Cortex of kidney (tissue), 1 donor: ENCODE data around the gene PANK4.

Source experiments
- DNase-seq: peaks from one replicate; lab custom pipeline; 2025; lab: John Stamatoyannopoulos, UW

PANK4 gene

GRCh38 chr1:2497891-2498290, 28.5 kb downstream of the PANK4 start:
- DNase-seq = no peak

- DNase-seq = no peak
Observed at GRCh38 chr1:2496746-2497145, 29.6 kb downstream of the PANK4 start.

DNA sequence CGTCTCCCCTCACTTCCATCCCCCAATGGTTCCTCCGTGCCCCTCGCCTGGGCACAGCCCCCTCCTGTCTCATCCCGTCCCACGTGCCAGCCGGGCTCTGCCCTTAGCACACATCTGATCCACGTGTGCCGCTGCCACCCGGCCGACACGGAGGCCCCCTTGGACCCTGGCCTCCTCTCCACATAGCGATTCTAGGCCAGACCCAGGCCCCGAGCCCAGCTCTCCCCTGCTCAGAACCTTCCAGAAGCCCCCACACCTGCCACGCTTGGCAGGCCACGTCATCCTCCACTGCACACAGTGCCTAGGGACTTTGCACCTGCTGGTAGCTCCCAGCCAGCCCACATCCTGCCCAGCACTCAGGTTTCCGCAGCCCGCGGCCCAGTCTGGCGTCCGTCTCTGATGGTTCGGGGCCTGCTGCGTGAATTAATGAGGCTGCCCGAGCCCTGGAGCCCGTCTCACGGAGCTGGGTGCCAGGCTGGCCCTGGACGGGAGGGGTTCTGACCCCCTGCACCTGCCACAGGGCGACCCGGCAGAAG, 30.2 kb downstream of the PANK4 start:
- no peak for DNase-seq

DNA sequence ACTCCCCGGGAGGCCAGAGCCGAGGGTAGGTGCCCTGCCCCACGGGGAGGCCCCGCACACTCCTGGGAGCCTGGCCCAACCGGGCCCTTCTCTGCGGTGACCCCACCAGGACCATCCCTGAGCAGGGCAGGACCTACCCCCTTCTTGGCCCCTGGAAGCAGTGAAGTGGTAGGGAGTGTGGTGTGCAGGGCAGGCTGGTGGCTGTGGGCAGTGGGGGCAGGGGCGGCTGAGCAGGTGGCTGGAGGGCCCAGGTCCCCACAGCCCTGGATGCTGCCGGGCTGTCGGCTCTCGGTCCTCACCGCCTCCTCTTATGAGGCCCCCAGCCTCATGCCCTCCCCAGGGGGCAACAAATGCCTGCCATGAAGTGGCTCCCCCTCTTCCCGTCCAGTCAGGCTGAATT, 30.9 kb downstream of the PANK4 start:
- no peak for DNase-seq

- no peak for DNase-seq
Observed at GRCh38 chr1:2495026-2495425, 31.4 kb downstream of the PANK4 start.

- no peak for DNase-seq
Observed at GRCh38 chr1:2494323-2494693, 32.1 kb downstream of the PANK4 start.

DNA sequence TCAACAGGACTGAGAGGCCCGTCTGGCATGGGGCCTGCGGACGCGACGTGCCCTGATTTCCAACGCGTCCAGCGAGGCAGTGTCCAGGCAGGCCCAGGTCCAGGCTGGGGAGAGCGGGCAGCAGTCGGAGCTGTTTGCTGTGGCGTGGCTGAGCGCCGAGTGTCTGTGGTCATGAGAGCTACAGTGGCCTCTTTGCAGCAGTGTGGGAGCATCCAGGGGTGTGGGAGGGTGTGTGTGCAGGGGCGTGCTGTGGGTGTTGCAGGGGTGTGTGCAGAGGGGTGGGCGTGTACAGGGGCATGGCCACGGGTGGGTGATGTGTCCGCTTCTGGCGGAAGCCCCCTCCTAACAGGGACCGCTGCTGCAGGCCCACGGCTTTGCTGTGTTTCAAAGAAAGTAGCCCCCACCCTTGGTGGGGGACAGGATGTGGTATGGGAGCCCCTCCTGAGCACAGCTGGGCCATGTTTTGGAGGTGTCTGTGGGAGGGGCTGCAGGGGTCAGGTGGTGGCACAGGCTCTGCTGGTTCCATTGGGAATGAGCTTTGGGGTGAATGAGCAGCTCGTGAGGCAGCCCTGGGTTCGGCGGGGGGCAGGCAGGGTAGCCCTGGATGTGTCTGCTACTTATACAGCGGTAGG, 32.6 kb downstream of the PANK4 start:
- DNase-seq = no peak

- no peak for DNase-seq
Observed at GRCh38 chr1:2493218-2493617, 33.2 kb downstream of the PANK4 start.

DNA sequence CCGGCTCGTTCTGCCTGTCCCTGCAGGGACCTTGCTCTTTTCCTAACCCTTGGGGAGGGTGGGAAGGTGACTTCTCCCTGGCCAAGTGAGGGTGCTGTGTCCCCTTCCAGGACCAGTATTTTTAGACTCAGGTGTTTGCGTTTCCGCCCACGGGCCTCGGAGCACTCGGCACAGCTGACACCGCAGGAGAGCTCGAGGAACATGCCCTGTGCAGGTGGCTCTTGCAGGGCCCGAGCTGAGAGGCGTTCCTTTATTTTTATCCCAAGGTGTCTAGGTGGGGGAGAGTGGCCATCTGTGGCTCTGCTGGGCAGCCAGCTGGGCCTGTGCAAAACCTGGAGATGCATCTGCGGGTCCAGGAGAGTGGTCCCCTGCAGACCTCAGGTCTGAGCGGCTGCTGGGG, 34.3 kb downstream of the PANK4 start:
- DNase-seq = no peak

GRCh38 chr1:2489615-2490014, 36.8 kb downstream of the PANK4 start:
- DNase-seq = no peak

DNA sequence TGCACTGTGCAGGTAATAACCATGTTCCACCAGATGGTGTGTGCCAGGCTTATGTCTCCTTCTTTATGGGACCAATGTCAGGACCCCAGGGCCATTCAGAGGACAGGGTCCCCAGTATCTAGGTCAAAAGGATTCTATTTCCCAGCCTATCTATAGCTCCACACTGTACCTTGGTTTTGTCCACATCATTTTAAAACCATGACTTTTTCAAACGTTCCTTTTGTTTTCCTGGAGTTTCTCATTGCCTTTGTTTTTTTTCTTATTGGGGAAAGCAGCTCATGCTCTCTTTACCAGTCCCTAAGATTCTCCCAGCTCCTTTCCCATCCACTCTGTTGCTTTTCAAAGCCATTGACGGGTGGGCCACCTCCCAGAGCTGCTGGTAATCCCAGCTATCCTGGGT, 37.7 kb downstream of the PANK4 start:
- DNase-seq = no peak

- no peak for DNase-seq
Observed at GRCh38 chr1:2486558-2486957, 39.8 kb downstream of the PANK4 start.

DNA sequence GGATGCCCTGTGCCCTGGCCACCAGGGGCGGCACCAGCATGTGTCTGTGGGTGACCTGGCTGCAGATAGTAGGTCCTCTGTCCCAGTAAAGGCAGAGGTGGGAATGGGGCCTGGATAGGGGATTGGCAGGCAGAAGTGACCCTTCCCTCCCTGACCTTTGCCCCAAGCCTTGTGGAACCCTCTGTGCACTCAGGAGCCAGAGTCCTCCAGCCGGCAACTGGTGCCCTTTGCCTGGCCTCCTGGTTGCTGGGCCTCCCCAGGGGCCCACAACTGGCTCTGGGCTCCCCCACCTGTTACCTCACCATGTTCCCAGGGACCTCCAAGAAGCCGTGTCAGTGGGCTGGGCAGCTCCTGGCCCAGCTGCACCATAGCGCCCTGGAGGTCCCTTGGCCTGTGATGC, 40.4 kb downstream of the PANK4 start:
- no peak for DNase-seq

- DNase-seq = no peak
Observed at GRCh38 chr1:2483970-2484369, 42.4 kb downstream of the PANK4 start.

- DNase-seq = no peak
Observed at GRCh38 chr1:2483026-2483425, 43.4 kb downstream of the PANK4 start.

DNA sequence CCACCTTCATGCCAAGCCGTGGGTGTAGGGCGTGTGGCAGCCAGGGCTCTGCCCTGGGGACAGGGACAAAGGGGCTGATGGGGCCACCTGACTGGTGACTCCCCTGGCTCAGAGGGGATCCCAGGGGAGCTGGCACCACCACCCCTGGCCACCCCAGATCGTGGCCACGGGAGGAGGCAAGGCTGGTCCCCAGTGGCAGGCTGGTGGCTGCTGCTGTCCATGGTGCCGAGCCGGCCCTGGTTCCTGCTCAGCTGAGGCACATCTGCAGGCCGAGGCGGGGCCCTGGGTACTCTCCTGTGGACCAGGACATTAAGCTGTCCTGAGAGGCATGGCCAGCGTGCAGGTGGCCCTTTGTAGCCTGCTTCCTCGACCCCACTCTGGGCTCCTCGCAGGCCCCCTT, 43.8 kb downstream of the PANK4 start:
- DNase-seq = no peak

GRCh38 chr1:2481885-2482284, 44.5 kb downstream of the PANK4 start:
- no peak for DNase-seq

DNA sequence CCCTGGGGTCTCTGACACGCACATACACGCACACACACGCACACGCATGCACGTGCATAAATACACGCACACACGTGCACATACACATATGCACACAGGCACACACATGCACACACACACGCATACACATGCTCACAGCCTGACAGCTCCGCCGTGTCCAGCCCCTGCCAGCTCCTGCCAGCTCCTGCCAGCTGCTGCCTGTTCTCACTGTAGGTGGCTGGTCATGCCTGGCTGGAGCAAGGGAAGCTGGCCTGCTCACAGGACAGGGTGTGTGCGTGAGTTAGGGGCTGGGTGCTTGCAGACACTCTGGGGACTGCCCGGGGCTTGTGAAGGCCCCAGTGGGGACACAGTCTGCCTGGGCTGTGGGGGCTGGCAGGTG, 45.4 kb downstream of the PANK4 start:
- no peak for DNase-seq

DNA sequence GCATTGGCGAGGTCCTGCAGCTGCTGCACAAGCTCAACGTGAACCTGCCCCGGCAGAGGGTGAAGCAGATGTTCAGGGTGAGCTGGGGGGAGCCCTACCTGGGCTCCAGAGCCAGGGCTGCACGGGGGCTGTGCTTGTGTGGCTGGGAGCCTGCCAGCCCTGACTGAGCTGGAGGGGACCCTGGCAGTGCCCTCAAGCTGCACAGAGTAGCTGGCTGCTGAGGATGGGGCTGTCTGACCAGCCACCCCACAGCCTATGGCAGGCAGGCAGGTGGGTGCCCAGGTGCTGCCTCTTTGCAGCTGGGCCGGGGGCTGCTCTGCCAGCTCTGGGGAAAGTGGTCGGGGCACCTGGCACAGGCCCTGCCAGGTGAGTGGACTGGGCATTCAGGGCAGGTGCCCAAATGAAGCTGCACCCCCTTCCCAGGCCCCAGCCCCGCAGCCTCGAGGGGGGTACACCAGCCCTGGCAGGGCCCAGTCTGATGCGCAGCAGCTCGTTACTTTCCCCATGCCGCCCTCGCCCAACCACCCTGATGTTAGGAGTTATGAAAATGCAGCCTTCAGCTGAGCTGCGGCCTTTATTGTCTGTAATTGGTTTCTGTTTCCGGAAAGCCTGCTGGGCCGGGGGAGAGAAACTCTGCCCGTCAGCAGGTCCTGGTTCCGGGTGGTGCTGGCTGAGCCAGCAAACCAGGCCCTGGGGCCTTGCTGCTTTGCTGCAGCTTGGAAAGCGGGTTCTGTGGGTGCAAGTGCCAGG, 46.0 kb downstream of the PANK4 start:
- no peak for DNase-seq

GRCh38 chr1:2479618-2480017, 46.8 kb downstream of the PANK4 start:
- no peak for DNase-seq

DNA sequence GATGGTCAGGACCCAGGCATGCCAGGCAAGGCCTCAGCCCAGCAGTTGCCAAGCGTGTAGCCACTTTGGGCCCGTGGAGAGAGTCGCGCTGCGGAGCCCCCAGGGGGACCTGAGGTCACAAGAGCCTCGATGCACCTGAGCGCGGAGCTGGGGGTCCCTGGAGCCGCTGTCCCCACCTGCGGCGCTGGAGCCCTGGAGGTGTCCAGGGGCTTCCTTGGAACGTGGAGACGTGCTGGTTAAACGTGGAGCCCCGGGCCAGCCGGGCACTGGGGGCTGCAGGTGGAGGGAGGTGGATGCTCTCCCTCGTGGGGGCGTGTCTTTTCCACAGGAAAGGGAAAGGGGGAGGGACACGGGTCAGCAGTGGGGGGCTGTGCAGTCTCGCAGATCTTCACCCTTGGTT, 47.2 kb downstream of the PANK4 start:
- no peak for DNase-seq

GRCh38 chr1:2477791-2478499, 48.5 kb downstream of the PANK4 start:
- DNase-seq = no peak

- no peak for DNase-seq
Observed at GRCh38 chr1:2477309-2477708, 49.1 kb downstream of the PANK4 start.
